ENCODE results near the gene PARD6B. TPM values are rescaled to one million over a fixed set of nuclear protein-coding genes. Genes with fewer than 3 reads are reported as not detected.

Gene PARD6B
- total and polyA plus RNA-seq, 3 experiments from 2014 or later = 0.72 to 5.6 (median 5.5) TPM

GRCh38 chr20:50753152-50753551 is 21.8 kb downstream of the PARD6B start:
- Mint-ChIP-seq H3K27me3 (no peaks in the 10 kb centered on the region), H3K4me3 (no peak overlapping the region), H3K36me3 (peaks cover 0 to 19% (median 0%) of the 10 kb centered on the region in 3 donors), H3K9me3 (no peaks in the 10 kb centered on the region), H3K4me1 (peaks cover 0 to under 1% (median 0%) of the 10 kb centered on the region in 3 donors), H3K27ac (no peak overlapping the region)
- ChIA-PET CTCF (interaction anchor here (0.6 to 1.1 kb wide), 4 partner anchors 20 to 165 kb away, joined by 3 read pairs; no protein-coding TSS in a partner anchor), POLR2A (no interaction called here)
- Histone ChIP-seq H3K4me1 (ENCODE audit: insufficient read depth, low read length) (no peaks in the 10 kb centered on the region), H3K27ac (ENCODE audit: low read depth, low read length) (no peak overlapping the region), H3K9me3 (ENCODE audit: low read length) (no peaks in the 10 kb centered on the region), H3K36me3 (ENCODE audit: insufficient read depth, low read length) (no peaks in the 10 kb centered on the region), H3K4me3 (ENCODE audit: low read length) (no peak overlapping the region), H3K27me3 (ENCODE audit: insufficient read depth, low read length, poor library complexity, severe bottlenecking) (no peaks in the 10 kb centered on the region)
- no peak for DNase-seq

GRCh38 chr20:50754420-50754819 is 23.0 kb downstream of the PARD6B start:
- no peaks in the 10 kb centered on the region for H3K4me1 Mint-ChIP-seq
- POLR2A ChIA-PET = no interaction called here
- H3K4me1 ChIP-seq (ENCODE audit: insufficient read depth, low read length) = no peaks in the 10 kb centered on the region

GRCh38 chr20:50756447-50756846 is 25.1 kb downstream of the PARD6B start:
- CTCF ChIA-PET = interaction anchor here (0.6 kb wide), 1 partner anchor 143 kb away, joined by 4 read pairs; no protein-coding TSS in a partner anchor
- Mint-ChIP-seq H3K4me3 (no peak overlapping the region), H3K27me3 (no peaks in the 10 kb centered on the region), H3K36me3 (peaks cover 0 to 1% (median 0%) of the 10 kb centered on the region in 3 donors), H3K9me3 (no peaks in the 10 kb centered on the region), H3K4me1 (no peaks in the 10 kb centered on the region), H3K27ac (no peak overlapping the region)
- no peaks in the 10 kb centered on the region for H3K9me3 ChIP-seq (ENCODE audit: low read length)
- no peaks in the 10 kb centered on the region for H3K27me3 ChIP-seq (ENCODE audit: insufficient read depth, low read length, poor library complexity, severe bottlenecking)
- no peak overlapping the region for H3K27ac ChIP-seq (ENCODE audit: low read depth, low read length)
- no peaks in the 10 kb centered on the region for H3K36me3 ChIP-seq (ENCODE audit: insufficient read depth, low read length)
- DNase-seq = no peak
- H3K4me1 ChIP-seq (ENCODE audit: insufficient read depth, low read length) = no peaks in the 10 kb centered on the region
- no peak overlapping the region for H3K4me3 ChIP-seq (ENCODE audit: low read length)
- POLR2A ChIA-PET = no interaction called here

More at GRCh38 chr20:50754420-50754819, 23.0 kb downstream of the PARD6B start:
- DNase-seq = no peak
- no peak overlapping the region for H3K4me3 ChIP-seq (ENCODE audit: low read length)
- CTCF ChIA-PET = no interaction called here
- no peaks in the 10 kb centered on the region for H3K27me3 ChIP-seq (ENCODE audit: insufficient read depth, low read length, poor library complexity, severe bottlenecking)
- no peaks in the 10 kb centered on the region for H3K9me3 Mint-ChIP-seq
- no peaks in the 10 kb centered on the region for H3K27me3 Mint-ChIP-seq
- H3K36me3 ChIP-seq (ENCODE audit: insufficient read depth, low read length) = no peaks in the 10 kb centered on the region
- no peak overlapping the region for H3K4me3 Mint-ChIP-seq
- no peaks in the 10 kb centered on the region for H3K9me3 ChIP-seq (ENCODE audit: low read length)
- peaks cover 0 to 13% (median 0%) of the 10 kb centered on the region in 3 donors for H3K36me3 Mint-ChIP-seq
- no peak overlapping the region for H3K27ac Mint-ChIP-seq
- no peak overlapping the region for H3K27ac ChIP-seq (ENCODE audit: low read depth, low read length)

- H3K36me3 Mint-ChIP-seq = no peaks in the 10 kb centered on the region
- Histone ChIP-seq H3K27ac (ENCODE audit: low read depth, low read length) (no peak overlapping the region), H3K36me3 (ENCODE audit: insufficient read depth, low read length) (no peaks in the 10 kb centered on the region), H3K4me3 (ENCODE audit: low read length) (no peak overlapping the region), H3K9me3 (ENCODE audit: low read length) (no peaks in the 10 kb centered on the region), H3K4me1 (ENCODE audit: insufficient read depth, low read length) (no peaks in the 10 kb centered on the region), H3K27me3 (ENCODE audit: insufficient read depth, low read length, poor library complexity, severe bottlenecking) (no peaks in the 10 kb centered on the region)
- ChIA-PET CTCF (interaction anchor here (1.3 kb wide), 1 partner anchor 9 kb away, joined by 3 read pairs; no protein-coding TSS in a partner anchor), POLR2A (no interaction called here)
- no peak overlapping the region for H3K4me3 Mint-ChIP-seq
- DNase-seq = no peak
- no peaks in the 10 kb centered on the region for H3K9me3 Mint-ChIP-seq
- H3K27ac Mint-ChIP-seq = no peak overlapping the region
- no peaks in the 10 kb centered on the region for H3K27me3 Mint-ChIP-seq
- H3K4me1 Mint-ChIP-seq = no peaks in the 10 kb centered on the region
Measured at GRCh38 chr20:50758469-50758868, 27.1 kb downstream of the PARD6B start.

GRCh38 chr20:50758992-50759391 is 27.6 kb downstream of the PARD6B start:
- Mint-ChIP-seq H3K27me3 (peaks cover 0 to under 1% of the 10 kb centered on the region in 2 donors), H3K9me3 (no peaks in the 10 kb centered on the region), H3K4me3 (no peak overlapping the region), H3K27ac (peak overlapping the region in 1 of 8 donors; percentile 63), H3K4me1 (no peaks in the 10 kb centered on the region), H3K36me3 (no peaks in the 10 kb centered on the region)
- POLR2A ChIA-PET = no interaction called here
- no peak for DNase-seq
- no peak overlapping the region for H3K27ac ChIP-seq (ENCODE audit: low read depth, low read length)
- CTCF ChIA-PET = interaction anchor here (2.7 kb wide), 1 partner anchor 10 kb away, joined by 7 read pairs; no protein-coding TSS in a partner anchor
- H3K4me3 ChIP-seq (ENCODE audit: low read length) = no peak overlapping the region
- H3K9me3 ChIP-seq (ENCODE audit: low read length) = no peaks in the 10 kb centered on the region
- no peaks in the 10 kb centered on the region for H3K36me3 ChIP-seq (ENCODE audit: insufficient read depth, low read length)
- H3K4me1 ChIP-seq (ENCODE audit: insufficient read depth, low read length) = no peaks in the 10 kb centered on the region
- no peaks in the 10 kb centered on the region for H3K27me3 ChIP-seq (ENCODE audit: insufficient read depth, low read length, poor library complexity, severe bottlenecking)

GRCh38 chr20:50759678-50760077 is 28.3 kb downstream of the PARD6B start:
- CTCF ChIA-PET = interaction anchor here (2.7 kb wide), 1 partner anchor 10 kb away, joined by 7 read pairs; no protein-coding TSS in a partner anchor
- Mint-ChIP-seq H3K4me3 (no peak overlapping the region), H3K27me3 (peaks cover 0 to 3% of the 10 kb centered on the region in 2 donors)

GRCh38 chr20:50762045-50762422 is 30.7 kb downstream of the PARD6B start:
- CTCF ChIA-PET = no interaction called here

More at GRCh38 chr20:50759678-50760077, 28.3 kb downstream of the PARD6B start:
- no peak overlapping the region for H3K4me3 ChIP-seq (ENCODE audit: low read length)
- no peaks in the 10 kb centered on the region for H3K9me3 Mint-ChIP-seq
- no peak overlapping the region for H3K27ac Mint-ChIP-seq
- no peak for DNase-seq
- no peaks in the 10 kb centered on the region for H3K36me3 Mint-ChIP-seq
- H3K4me1 ChIP-seq (ENCODE audit: insufficient read depth, low read length) = no peaks in the 10 kb centered on the region
- no peaks in the 10 kb centered on the region for H3K27me3 ChIP-seq (ENCODE audit: insufficient read depth, low read length, poor library complexity, severe bottlenecking)
- no peak overlapping the region for H3K27ac ChIP-seq (ENCODE audit: low read depth, low read length)
- POLR2A ChIA-PET = no interaction called here
- no peaks in the 10 kb centered on the region for H3K9me3 ChIP-seq (ENCODE audit: low read length)
- H3K36me3 ChIP-seq (ENCODE audit: insufficient read depth, low read length) = no peaks in the 10 kb centered on the region
- H3K4me1 Mint-ChIP-seq = no peaks in the 10 kb centered on the region

GRCh38 chr20:50762435-50763220 is 31.2 kb downstream of the PARD6B start:
- no peaks in the 10 kb centered on the region for H3K4me1 ChIP-seq (ENCODE audit: insufficient read depth, low read length)
- Mint-ChIP-seq H3K9me3 (no peaks in the 10 kb centered on the region), H3K36me3 (no peaks in the 10 kb centered on the region), H3K27ac (no peak overlapping the region), H3K4me1 (no peaks in the 10 kb centered on the region), H3K27me3 (peaks cover 5 to 15% of the 10 kb centered on the region in 2 donors), H3K4me3 (no peak overlapping the region)
- no peak for DNase-seq
- H3K27me3 ChIP-seq (ENCODE audit: insufficient read depth, low read length, poor library complexity, severe bottlenecking) = no peaks in the 10 kb centered on the region
- CTCF ChIA-PET = no interaction called here
- no peaks in the 10 kb centered on the region for H3K9me3 ChIP-seq (ENCODE audit: low read length)
- no peak overlapping the region for H3K4me3 ChIP-seq (ENCODE audit: low read length)
- no peaks in the 10 kb centered on the region for H3K36me3 ChIP-seq (ENCODE audit: insufficient read depth, low read length)
- H3K27ac ChIP-seq (ENCODE audit: low read depth, low read length) = no peak overlapping the region
- POLR2A ChIA-PET = no interaction called here

More at GRCh38 chr20:50762045-50762422, 30.7 kb downstream of the PARD6B start:
- H3K27ac ChIP-seq (ENCODE audit: low read depth, low read length) = no peak overlapping the region
- peaks cover 3 to 9% of the 10 kb centered on the region in 2 donors for H3K27me3 Mint-ChIP-seq
- no peaks in the 10 kb centered on the region for H3K4me1 Mint-ChIP-seq
- no peak for DNase-seq
- no peaks in the 10 kb centered on the region for H3K27me3 ChIP-seq (ENCODE audit: insufficient read depth, low read length, poor library complexity, severe bottlenecking)
- H3K4me3 Mint-ChIP-seq = no peak overlapping the region
- no peaks in the 10 kb centered on the region for H3K4me1 ChIP-seq (ENCODE audit: insufficient read depth, low read length)
- H3K9me3 ChIP-seq (ENCODE audit: low read length) = no peaks in the 10 kb centered on the region
- H3K27ac Mint-ChIP-seq = no peak overlapping the region
- H3K36me3 ChIP-seq (ENCODE audit: insufficient read depth, low read length) = no peaks in the 10 kb centered on the region
- POLR2A ChIA-PET = no interaction called here
- H3K4me3 ChIP-seq (ENCODE audit: low read length) = no peak overlapping the region
- H3K36me3 Mint-ChIP-seq = no peaks in the 10 kb centered on the region
- H3K9me3 Mint-ChIP-seq = no peaks in the 10 kb centered on the region
